Body of pancreas (tissue), 4 donors: Measurements from ENCODE around the gene THADA.

Experiments used
- CTCF ChIP-seq, 7 experiments: fragments of 450-650 bp in 4 of 7; fragments of 200-600 bp in 3 of 7; sonication (generic) in 3 of 7; IDR thresholded peaks; one replicate each; pipeline ENCODE4 v1.5.1; 2016 to 2019; ENCODE audit warnings: antibody characterized with exemption in 7 of 7
- POLR2A ChIP-seq, 3 donors: fragments of 450-650 bp; IDR thresholded peaks; one replicate each; pipeline ENCODE4 v1.6.1; 2016; ENCODE audit warnings: antibody characterized with exemption in 3 of 3, mild to moderate bottlenecking in 2 of 3

GRCh38 chr2:43186679-43187374, 409.0 kb downstream of the THADA start:
- TF ChIP-seq CTCF (IDR thresholded peaks at IDR 0.05) (no peak), POLR2A (IDR thresholded peaks at IDR 0.05) (no peak)
